Stimulated activated CD4-positive, alpha-beta T cell treated with anti-CD3 and anti-CD28 coated beads, Interleukin-2, amount 100 ng/mL, for 48 hours (primary cell): Measurements from ENCODE around the gene CINP.
"Not testable (repeated sequence)": the region's sequence is repeated elsewhere in the genome, so short reads cannot be mapped to it uniquely, and the experiment has no call there.

Experiments used
- DNase-seq, 2 donors: peaks; one replicate each; pipeline ENCODE4 v3.0.0-alpha.2; 2020

Gene CINP

DNA sequence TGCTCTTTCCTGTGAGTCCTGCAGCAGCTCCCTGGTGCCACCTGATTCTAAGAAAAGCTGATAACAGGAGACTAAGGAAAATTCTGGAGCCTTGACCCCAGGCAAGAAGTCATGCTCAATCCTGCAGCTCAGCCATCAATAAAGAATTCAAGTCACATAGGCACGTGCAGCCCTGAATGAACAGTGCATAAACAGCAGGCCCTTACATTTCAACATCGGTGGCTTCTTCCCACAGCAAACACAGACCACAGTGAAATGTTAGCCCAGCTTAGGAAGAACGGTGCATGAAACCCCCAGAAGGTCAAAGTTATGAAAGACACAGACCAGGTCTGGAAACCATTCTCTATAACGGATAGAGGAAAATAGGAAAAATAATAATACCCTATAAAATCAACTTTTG is 10.5 kb downstream of the CINP start:
- no peak for DNase-seq

DNA sequence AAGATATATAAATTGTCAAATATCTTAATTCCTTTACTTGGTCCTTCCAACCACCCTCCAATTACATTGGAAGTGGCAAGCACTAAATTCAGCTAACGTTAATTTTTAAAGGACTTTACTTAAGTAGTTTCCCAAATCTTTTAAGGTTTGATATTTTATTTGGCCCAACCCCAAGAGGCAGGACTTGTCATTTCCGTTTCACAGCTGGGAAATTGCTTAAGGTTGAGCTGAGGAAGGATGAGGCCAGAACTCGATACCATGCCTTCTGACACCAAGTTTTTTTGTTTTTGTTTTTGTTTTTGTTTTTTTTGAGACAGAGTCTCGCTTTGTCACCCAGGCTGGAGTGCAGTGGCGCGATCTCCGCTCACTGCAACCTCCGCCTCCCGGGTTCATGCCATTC is 11.1 kb downstream of the CINP start:
- DNase-seq, result not testable (repeated sequence)

DNA sequence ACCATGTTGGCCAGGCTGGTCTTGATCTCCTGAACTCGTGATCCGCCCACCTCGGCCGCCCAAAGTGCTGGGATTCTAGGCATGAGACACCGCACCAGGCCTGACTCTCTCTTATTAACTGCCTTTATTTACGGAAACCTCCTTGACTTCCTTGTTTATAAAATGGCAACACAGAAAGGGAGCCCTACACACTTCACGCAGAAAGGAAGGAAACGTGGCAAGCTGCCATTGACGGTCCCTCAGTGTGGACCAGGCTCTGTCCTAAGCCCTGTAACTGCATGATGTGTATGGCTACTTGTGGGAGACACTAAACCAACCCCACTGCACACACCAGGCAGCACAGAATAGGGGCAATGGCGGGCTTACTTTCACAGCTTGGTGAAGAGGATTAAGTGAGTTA is 11.7 kb downstream of the CINP start:
- DNase-seq, result no peak

DNA sequence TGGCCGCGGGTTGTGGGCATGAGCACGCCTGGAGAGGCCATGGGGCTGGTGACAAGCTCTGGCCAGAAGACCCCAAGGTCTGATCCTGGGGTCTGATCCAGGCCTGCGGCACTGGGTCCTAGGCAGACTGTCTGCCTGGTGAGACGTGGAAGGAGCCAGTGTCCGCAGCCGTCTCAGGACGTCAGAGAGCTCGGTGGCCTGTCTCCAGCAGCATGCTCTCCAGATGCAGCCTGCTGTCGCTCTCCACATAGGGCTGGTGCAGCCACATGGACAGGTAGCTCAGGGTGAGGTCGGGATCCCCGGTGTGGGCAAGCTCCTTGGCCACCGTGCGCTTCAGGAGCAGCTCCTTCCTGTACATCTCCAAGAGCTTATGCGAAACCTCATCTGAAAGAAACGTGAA is 14.3 kb downstream of the CINP start:
- DNase-seq, result no peak

DNA sequence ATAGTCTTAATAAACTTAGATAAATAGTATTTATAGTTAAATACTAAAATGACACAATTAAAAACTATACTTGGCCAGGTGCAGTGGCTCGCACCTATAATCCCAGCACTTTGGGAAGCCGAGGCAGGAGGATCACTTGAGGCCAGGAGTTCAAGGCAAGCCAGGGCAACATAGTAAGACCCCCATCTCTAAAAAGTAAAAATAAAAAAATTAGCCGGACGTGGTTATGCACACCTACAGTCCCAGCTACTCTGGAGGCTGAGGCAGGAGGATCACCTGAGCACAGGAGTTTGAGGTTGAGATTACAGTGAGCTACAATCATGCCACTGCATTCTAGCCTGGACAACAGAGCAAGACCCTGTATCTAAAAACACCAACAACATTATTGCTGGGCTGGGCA is 16.0 kb downstream of the CINP start:
- DNase-seq, result no peak

DNA sequence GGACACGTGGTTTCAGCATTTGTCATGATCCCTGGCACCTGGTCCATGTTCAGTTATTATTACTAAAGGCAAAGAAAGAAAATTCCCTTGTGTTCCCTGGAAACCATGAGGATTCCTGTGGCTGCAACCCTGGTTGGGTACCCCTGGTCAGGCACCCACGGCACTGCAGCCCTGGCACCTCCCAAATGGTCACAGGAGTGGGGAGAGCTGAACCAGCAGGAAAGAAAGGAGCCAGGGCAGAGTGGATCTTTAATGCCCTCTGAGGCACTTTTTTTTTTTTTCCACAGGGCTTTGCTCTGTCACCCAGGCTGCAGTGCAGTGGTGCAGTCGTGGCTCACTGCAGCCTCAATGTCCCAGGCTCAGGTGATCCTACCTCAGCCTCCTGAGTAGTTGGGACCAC is 17.5 kb downstream of the CINP start:
- DNase-seq, result no peak

DNA sequence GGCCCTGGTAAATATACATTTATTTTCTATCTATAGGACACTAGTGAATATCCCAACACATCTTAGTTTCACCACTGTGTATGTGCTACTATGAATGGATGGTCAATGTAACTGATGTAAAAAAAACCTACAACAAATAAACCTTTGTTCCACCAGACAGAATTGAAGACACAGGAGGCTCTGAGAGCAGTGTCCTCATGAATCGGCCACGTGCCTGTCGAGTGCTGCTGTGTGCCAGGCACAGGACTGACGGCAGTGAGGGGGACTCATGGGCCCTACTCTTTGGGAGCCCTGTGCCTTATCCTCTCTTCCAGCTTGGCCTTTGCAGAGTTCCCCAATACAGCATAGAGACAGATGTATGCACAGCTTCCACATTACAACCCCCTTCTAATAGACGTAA is 18.2 kb downstream of the CINP start:
- no peak for DNase-seq

DNA sequence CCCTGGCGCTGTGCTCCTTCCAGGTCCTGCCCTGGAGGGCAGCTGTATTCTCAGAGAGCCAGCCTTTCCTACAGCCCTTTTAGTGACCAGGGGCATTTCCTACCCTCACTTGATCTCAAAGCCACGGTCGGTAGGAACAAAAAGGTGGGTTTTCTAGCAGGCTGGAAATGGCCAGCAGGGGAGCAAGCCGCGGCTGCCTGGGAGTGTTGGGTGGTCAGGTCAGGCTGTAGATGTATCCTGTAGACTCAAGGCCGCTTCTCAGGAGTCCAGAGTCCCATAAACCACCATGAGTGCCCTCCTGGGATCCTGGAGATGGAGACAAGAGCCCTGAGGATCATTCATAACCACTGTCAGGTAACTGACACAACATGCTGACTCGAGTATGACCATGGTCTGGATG is 18.6 kb downstream of the CINP start:
- DNase-seq, result no peak

DNA sequence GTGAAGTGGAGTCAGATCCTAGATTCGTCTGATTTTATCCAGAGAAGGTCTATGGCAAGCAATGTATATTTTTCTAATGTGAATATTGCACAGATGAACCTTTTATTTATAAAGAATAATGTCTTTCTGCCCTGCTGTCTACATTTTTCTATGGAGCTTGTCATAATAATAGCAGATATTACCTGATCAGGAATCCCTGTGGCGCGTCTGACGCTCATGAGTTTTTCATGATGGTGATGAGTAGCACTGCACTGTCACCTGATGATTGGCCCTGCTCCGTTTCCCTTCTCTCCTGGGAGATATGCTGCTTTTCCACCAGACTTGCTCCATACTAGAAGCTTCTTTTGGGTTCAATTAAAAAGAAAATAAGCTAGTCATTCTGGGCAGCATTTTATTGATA is 20.5 kb downstream of the CINP start:
- no peak for DNase-seq

DNA sequence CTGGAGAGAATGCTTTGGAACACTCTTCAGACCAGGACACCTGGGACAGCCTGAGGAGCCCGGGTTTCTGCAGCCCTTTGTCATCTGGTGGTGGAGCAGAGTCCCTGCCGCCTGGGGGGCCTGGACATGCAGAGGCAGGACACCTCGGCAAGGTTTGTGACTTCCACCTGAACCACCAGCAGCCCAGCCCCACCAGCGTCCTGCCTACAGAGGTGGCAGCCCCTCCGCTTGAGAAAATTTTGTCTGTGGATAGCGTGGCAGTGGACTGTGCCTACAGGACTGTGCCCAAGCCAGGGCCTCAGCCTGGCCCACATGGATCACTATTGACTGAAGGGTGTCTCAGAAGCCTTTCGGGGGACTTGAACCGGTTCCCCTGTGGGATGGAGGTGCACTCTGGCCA is 21.1 kb downstream of the CINP start:
- no peak for DNase-seq

DNA sequence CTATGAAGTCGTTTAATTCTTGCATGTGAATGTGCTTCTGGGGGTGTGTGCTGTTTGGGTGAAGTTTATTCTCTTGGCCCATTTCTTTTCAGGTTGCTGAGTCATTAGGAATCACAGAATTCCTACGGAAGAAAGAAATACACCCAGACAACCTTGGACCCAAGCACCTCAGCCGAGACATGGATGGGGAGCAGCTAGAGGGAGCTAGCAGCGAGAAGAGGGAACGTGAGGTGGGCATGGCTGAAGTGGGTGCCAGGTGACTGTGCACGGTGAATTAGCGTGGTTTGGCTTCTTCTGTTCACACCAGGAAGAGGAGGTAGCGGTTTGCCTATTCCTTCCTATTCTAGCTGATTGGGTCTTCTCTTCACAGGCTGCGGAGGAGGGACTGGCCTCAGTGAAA is 24.0 kb downstream of the CINP start:
- no peak for DNase-seq

DNA sequence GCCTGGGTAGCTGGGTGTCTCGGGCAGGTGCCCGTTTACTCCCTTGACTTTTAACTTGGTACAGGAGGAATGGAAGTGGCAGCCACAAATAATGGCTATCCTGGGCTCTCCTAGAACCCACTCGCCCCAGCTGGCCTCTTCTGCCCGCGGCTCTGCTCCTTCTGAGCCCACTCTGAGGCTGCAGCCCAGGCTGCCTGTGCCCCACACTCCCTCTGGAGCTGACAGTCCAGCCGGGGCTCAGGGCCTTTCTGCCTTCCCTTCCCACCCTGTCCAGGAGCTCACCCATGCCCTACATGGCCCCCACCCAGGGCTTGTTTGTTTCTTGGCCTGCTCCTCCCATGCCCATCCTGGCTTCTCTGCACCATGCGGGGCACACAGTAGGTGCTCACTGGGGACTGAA is 27.5 kb downstream of the CINP start:
- no peak for DNase-seq

DNA sequence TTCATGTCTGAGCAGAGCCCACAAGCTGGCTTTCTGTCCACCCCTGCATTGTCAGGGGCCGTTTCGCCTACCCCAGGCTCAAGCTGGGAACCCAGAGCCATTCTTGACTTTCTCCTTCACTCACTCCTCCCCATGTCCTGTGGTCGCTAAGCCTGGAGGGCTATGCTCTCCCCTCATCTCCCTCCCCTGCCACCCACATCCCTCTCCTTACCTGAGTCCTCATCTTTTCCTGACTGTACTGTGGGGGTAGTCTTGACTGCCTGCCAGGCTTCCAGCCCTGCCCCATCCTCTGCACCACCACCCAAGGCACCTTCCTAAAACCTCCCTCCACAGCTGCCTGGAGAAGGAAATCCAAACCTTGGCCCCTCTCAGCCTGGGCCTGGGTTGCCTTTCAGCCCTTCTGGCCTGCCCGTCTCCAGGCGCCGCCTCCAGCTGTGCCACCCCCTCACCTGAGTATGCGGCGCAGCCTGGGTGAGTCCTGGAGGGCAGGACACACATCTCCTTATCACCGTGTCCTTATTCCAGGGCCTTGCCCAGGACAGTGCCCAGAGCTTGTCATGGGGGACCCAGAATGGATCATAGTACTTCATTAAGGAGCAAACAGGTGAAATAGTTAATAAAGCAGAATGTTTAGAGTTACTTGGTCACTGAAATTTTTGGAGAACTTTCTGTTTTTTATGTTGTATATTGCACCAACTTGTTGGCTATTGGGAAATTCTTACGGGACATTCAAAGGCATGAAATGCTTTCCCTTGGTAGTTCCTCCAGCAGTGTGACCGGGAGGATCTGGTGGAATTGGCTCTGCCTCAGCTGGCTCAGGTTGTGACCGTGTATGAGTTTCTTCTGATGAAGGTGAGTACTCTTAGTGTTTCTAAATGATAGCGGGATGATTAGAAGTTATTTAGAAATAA is 28.6 kb downstream of the CINP start:
- DNase-seq, result no peak

DNA sequence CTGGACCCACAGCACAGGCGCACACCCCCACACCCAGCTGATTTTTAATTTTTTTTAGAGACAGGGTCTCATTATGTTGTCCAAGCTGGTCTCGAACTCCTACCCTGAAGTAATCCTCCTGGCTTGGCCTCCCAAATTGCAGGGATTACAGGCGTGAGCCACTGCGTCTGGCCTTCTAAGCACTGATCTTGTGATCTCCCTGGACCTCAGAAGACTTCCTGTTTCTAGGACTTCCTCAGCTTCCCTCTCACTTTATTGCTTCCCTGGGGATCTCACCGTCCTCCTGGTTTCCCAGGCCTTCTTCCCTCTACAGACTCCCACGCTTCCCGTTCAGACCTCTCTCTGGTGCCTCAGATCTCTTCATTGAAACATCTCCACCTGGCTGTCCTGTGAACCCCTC is 29.3 kb downstream of the CINP start:
- DNase-seq, result no peak

DNA sequence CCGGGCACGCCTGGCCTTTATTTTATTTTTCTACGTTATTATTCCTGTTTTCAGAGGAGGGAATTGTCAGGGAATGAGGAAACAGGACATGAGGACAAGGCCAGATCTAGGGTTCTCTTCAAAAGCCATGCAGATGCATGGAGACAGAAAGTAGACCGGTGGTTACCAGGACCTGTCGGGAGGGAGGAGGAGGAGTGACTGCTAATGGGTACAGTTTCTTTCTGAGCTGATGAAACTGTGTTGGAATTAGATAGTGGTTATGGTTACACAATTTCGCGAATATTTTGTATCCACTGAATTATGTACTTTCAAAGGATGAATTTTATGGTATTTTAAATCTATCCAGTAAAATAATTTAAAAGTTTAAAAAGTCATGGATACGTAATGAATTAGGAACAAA is 31.9 kb downstream of the CINP start:
- DNase-seq, result no peak

DNA sequence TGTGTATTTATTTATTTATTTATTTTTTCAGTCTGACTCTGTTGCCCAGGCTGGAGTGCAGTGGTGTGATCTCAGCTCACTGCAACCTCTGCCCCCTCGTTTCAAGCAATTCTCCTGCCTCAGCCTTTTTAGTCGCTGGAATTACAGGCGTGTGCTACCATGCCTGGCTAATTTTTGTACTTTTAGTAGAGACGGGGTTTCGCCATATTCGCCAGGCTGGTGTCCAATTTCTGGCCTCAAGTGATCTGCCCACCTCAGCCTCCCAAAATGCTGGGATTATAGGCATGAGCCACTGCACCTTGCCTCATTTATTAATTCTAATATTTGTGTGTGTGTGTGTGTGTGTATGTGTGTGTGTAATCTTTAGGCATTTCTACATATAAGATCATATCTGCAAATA is 33.3 kb downstream of the CINP start:
- not testable (repeated sequence) for DNase-seq

DNA sequence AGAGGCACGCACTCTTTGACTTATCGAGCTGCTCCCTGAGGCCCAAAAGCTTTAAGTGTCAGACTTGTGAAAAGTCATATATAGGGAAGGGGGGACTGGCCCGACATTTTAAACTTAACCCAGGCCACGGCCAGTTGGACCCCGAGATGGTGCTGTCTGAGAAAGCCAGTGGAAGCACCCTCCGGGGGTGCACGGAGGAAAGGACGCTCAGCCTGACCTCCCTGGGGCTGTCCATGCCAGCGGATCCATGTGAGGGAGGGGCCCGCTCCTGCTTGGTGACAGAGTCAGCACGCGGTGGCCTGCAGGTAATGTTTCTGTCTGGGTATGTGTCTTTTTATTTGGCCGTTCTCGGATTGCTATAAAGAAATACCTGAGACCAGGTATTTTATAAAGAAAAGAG is 36.1 kb downstream of the CINP start:
- DNase-seq, result no peak

DNA sequence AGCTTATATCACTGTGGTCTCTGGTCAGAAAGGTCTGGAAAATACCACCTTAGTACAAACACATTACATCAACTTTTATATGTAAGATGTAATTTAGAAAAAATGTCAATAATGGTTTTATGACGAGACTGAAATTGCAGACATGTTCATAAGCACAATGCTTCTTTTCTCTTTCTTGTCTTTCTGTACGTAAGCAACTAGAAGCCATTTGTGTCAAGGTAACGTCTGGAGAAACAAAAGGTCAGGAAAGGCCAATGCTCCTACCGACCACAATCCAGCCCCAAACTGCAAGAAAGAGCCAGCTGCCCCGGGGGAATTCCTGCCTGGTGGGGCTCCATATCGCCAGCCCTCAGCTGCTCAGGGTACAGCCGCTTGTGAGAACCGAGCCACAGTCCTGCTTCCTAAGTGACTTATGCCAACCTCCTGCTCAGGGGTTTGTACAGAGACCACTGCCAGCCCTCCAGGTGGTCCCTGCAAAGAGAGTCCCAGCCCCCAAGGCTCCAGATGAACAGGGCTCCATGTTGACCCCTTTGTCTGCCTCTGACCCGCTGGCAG is 36.8 kb downstream of the CINP start:
- DNase-seq, result no peak

DNA sequence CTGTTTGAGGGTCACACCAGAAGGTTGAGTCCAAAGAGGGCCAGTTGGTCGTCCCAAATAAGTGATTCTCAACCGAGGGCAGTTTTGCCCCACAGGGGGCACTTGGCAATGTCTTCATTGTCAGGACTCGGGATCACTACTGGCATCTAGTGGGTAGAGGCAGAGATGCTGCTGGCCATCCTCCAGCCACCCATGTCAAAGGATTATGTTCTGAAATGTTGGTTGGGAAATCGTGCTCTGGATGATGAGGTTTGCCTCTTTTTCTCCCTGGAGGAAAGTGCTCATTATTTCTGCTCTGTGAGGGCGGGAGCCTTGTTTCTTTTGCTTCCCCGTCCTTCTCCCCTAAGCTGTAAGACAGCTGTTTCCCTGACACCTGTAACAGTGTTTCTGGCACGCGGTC is 39.6 kb downstream of the CINP start:
- no peak for DNase-seq

DNA sequence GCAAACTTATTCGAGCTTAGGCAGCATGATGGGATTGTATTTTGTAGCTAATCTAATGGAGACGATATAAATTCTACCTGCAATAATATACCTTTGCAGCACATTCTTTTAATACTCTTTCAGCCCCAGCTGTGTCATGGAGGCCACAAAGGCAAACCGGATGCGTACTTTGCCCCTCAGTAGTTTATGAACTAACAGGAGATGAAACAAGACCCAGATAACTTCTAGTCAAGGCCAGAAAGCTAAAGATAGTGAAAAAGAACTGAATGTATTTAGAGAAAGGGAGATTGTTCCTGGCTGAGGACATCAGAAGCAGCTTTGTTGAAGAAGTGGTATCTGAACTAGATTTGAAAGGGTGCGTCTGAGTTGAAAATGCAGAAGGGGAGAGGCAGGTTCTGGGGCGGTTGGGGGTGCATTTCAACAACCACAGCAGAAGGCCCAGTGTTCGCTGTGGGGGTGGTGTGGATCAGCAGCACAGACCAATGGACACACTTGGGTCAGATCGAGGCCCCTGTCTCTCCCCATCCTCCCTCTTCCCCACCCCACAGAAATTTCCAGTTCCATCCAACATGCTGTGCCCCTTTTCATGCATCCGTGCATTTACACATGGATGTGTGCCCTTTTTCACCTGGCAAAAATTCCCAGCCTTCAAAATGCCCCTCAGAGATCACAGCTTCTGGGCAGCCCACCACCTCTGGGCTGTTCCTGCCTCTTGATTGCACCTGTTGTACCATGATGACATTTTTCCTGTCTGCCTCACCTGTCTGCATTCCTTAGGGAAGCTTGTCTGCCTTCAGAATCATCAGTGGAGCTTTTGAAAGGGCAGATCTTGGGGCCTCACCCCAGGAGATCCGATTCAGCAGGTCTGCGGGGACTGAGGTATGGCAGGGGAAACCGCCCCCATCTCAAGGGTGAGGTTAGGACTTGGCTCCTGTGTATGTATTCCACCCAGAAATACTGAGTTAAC is 41.0 kb downstream of the CINP start:
- DNase-seq, result no peak

DNA sequence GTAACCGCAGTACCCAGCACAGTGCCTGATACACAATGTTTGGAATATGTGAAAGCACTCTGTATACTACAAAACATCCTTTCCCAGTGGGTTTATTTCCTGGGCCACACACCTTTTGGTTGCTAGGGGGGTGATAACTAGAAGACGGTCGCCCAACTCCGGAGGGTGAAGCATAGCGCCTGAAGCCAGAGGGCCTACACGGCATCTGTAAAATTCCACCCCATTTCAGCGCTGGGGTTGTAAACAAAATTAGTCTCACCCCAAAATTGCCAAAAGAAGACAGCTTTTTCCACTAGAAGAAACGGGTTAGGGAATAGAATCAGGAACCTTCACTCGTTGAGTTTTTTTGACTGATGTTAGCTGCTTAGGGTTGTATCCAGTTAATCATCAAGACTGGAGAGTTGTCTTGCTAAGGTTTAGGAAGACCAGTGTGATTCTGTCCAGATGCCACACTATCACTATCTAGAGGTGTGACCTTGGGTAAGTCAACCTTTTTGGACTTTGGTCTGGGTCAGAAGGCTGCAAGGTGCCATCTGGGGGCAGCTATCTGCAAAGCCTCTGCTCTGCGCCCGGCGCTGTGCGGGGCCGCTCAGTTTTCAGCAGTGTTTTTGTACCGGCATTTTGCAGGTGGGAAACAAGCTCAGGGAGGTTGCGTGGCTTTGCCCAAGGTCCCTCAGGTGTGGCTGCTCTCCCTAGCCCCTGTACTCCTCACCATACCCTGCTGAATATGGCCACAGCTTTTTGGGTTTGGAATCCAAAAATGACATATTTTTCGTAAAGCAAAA is 41.8 kb downstream of the CINP start:
- no peak for DNase-seq

DNA sequence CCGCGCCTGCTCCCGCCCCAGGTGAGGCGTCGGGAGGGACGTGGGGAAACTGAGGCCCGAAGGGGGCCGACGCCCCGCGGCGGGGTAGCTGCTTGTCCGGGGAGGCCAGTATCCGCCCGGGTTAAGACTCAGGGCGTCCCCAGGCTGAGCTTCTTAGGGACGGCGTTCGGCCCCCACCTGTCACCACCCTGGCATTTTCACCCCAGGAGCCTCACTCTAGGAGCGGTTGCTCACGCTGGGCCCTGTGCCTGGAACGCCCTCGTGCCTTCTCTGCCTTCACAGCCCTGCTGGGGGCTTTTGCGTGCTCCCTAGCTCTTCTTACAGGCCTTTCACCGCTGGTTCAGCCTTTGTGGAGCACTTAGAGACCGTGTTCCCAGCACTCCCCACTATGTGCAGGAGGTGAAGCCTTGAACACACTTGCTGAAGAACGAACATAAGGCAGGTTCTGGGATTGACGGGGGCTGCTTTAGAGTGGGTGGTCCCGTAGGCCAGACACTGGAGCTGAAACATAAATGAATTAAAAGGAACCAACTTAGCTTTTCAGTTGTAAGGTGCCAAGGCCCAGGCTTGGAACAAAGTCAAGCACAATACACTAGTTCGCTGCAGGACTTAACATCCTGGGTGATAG is 42.5 kb downstream of the CINP start:
- no peak for DNase-seq
